ENCODE results near the gene ARTN. TPM values are rescaled to one million over a fixed set of nuclear protein-coding genes. Genes with fewer than 3 reads are reported as not detected.
A peak's percentile ranks its signal among the peaks of the same experiment; 100 is the strongest.

The ARTN gene
- total RNA-seq, 1 experiment from 2014 or later = not detected

DNA sequence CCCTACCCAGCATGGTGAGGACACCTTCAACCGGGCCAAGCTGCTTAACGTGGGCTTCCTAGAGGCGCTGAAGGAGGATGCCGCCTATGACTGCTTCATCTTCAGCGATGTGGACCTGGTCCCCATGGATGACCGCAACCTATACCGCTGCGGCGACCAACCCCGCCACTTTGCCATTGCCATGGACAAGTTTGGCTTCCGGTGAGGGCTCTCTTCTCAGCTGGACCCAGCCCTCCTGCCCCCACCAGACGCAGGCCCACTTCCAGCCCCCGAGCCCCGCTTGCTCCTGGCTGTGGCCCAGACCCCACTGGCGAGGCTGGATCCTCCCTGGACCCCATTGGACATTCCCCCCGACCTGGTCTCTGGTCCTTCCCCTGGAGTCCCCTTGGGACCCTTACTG is 51.3 kb downstream of the ARTN start:
- H3K27me3 ChIP-seq (replicated peaks; ENCODE audit: control insufficient read depth, insufficient read depth, low read length) = no peaks in the 10 kb centered on the region
- H3K4me1 Mint-ChIP-seq (ENCODE audit: low read depth, unreplicated experiment) = peaks cover 30% of the 10 kb centered on the region
- peaks cover 20% of the 10 kb centered on the region for H3K36me3 Mint-ChIP-seq (ENCODE audit: insufficient read depth, unreplicated experiment)
- DNase-seq = no peak
- ChIA-PET POLR2A (no interaction called here), CTCF (no interaction called here)
- no peak overlapping the region for H3K4me3 ChIP-seq (ENCODE audit: low read depth, low read length)
- intact Hi-C loops (cut with micrococcal nuclease; ENCODE audit: unreplicated experiment) = no loop called here
- TF ChIP-seq, protein P1, sequence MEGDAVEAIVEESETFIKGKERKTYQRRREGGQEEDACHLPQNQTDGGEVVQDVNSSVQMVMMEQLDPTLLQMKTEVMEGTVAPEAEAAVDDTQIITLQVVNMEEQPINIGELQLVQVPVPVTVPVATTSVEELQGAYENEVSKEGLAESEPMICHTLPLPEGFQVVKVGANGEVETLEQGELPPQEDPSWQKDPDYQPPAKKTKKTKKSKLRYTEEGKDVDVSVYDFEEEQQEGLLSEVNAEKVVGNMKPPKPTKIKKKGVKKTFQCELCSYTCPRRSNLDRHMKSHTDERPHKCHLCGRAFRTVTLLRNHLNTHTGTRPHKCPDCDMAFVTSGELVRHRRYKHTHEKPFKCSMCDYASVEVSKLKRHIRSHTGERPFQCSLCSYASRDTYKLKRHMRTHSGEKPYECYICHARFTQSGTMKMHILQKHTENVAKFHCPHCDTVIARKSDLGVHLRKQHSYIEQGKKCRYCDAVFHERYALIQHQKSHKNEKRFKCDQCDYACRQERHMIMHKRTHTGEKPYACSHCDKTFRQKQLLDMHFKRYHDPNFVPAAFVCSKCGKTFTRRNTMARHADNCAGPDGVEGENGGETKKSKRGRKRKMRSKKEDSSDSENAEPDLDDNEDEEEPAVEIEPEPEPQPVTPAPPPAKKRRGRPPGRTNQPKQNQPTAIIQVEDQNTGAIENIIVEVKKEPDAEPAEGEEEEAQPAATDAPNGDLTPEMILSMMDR (IDR thresholded peaks at IDR 0.05; ENCODE audit: insufficient read depth in 1 of 2, low read depth in 1 of 2, low read length in 1 of 2, severe bottlenecking in 1 of 2, unreplicated experiment in 1 of 2) = no peak
- no peak overlapping the region for H3K4me3 Mint-ChIP-seq (ENCODE audit: unreplicated experiment)
- peaks cover 11% of the 10 kb centered on the region for H3K4me1 ChIP-seq
- no TSS peak for BruUV-seq (replicated peaks)
- no peaks in the 10 kb centered on the region for H3K27me3 Mint-ChIP-seq (ENCODE audit: insufficient read depth, unreplicated experiment)
- no peak overlapping the region for H3K27ac Mint-ChIP-seq (ENCODE audit: unreplicated experiment)
- no peaks in the 10 kb centered on the region for H3K9me3 ChIP-seq
- H3K36me3 ChIP-seq (ENCODE audit: control insufficient read depth, insufficient read depth, low read length) = no peaks in the 10 kb centered on the region; the same call in 1 of the 2 replicates
- H3K9me3 Mint-ChIP-seq (ENCODE audit: unreplicated experiment) = no peaks in the 10 kb centered on the region

DNA sequence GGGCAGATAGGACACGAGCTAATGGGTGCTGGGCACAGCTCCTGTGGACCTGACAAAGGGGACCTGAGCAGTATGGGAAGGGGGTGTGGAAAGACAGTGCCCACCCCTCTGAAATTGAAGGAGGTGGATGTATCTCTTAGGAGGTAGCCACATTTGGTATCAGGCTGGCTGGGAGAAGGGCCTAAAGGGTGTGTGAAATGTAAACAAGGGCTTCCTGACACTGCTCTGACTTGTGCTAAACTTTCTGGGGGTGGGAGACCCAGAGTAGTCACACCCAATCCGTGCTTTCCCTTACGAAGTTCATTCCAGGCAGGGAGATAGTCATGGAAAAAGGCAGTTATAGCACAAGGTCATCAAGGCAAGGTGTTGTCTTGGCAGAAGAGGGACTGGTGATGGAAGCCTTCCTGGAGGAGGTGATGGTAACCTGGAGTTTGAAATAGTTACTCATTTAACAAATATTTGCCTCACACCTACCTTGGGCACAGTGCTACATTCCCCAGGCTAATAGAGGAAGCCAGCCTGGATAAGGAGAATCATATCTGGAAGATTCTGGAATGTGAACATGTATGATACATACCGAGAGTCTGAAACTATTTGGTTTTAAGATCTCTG is 52.5 kb downstream of the ARTN start:
- Mint-ChIP-seq H3K27ac (ENCODE audit: unreplicated experiment) (peak overlapping the region; percentile 43), H3K36me3 (ENCODE audit: insufficient read depth, unreplicated experiment) (peaks cover 14% of the 10 kb centered on the region), H3K9me3 (ENCODE audit: unreplicated experiment) (no peaks in the 10 kb centered on the region), H3K4me3 (ENCODE audit: unreplicated experiment) (no peak overlapping the region), H3K4me1 (ENCODE audit: low read depth, unreplicated experiment) (peaks cover 23% of the 10 kb centered on the region), H3K27me3 (ENCODE audit: insufficient read depth, unreplicated experiment) (no peaks in the 10 kb centered on the region)
- no TSS peak for BruUV-seq (replicated peaks)
- Histone ChIP-seq H3K36me3 (ENCODE audit: control insufficient read depth, insufficient read depth, low read length) (no peaks in the 10 kb centered on the region; the same call in 1 of the 2 replicates), H3K4me3 (ENCODE audit: low read depth, low read length) (no peak overlapping the region), H3K9me3 (no peaks in the 10 kb centered on the region), H3K27me3 (replicated peaks; ENCODE audit: control insufficient read depth, insufficient read depth, low read length) (no peaks in the 10 kb centered on the region), H3K4me1 (peaks cover 12% of the 10 kb centered on the region; the same call in 1 of the 2 replicates)
- ChIA-PET POLR2A (no interaction called here), CTCF (no interaction called here)
- TF ChIP-seq, protein P1 (IDR thresholded peaks at IDR 0.05; ENCODE audit: insufficient read depth in 1 of 2, low read depth in 1 of 2, low read length in 1 of 2, severe bottlenecking in 1 of 2, unreplicated experiment in 1 of 2) = no peak
- no peak for DNase-seq
- intact Hi-C loops (cut with micrococcal nuclease; ENCODE audit: unreplicated experiment) = no loop called here

DNA sequence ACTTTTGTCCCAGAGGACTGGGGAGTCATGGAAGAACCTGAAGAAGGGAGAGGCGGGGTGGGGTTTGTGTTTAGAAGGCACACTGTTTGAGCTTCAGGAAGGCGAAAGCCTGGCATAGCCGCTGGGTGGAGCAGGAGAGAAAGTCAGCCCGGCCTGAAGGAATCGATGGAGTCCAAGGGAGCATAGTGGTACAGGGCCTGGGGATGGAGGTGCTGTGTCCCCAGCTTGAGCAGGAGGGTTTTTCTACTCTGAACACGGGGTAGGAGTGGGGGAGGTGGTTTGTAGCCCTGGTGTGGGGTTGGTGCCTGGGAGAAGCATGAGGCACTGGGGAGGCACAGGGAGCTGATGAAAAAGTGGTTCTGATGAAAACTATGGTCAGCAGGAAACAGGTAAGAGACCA is 53.1 kb downstream of the ARTN start:
- no peaks in the 10 kb centered on the region for H3K27me3 ChIP-seq (replicated peaks; ENCODE audit: control insufficient read depth, insufficient read depth, low read length)
- POLR2A ChIA-PET = no interaction called here
- Mint-ChIP-seq H3K27me3 (ENCODE audit: insufficient read depth, unreplicated experiment) (no peaks in the 10 kb centered on the region), H3K4me1 (ENCODE audit: low read depth, unreplicated experiment) (peaks cover 23% of the 10 kb centered on the region), H3K27ac (ENCODE audit: unreplicated experiment) (peak overlapping the region; percentile 43), H3K36me3 (ENCODE audit: insufficient read depth, unreplicated experiment) (peaks cover 19% of the 10 kb centered on the region), H3K9me3 (ENCODE audit: unreplicated experiment) (no peaks in the 10 kb centered on the region), H3K4me3 (ENCODE audit: unreplicated experiment) (no peak overlapping the region)
- H3K4me3 ChIP-seq (ENCODE audit: low read depth, low read length) = no peak overlapping the region
- BruUV-seq (replicated peaks) = no TSS peak
- DNase-seq = no peak
- peaks cover 13% of the 10 kb centered on the region; the same call in 1 of the 2 replicates for H3K4me1 ChIP-seq
- CTCF ChIA-PET = no interaction called here
- H3K9me3 ChIP-seq = no peaks in the 10 kb centered on the region
- TF ChIP-seq, protein P1 (IDR thresholded peaks at IDR 0.05; ENCODE audit: insufficient read depth in 1 of 2, low read depth in 1 of 2, low read length in 1 of 2, severe bottlenecking in 1 of 2, unreplicated experiment in 1 of 2) = no peak
- H3K36me3 ChIP-seq (ENCODE audit: control insufficient read depth, insufficient read depth, low read length) = no peaks in the 10 kb centered on the region; the same call in 1 of the 2 replicates
- intact Hi-C loops (cut with micrococcal nuclease; ENCODE audit: unreplicated experiment) = no loop called here

Other genes starting within 250 kb of the ARTN start
- gene ST3GAL3, start 226.3 kb upstream of the ARTN start, total RNA-seq (2022) = 5.4 and 5.6 TPM in 2 replicates
- 14.1 and 15.9 TPM in 2 replicates for gene IPO13, start 13.1 kb downstream of the ARTN start, total RNA-seq (2022)
- gene DPH2, start 36.2 kb downstream of the ARTN start, total RNA-seq (2022) = 29.0 and 29.5 TPM in 2 replicates
- 89.9 and 91.2 TPM in 2 replicates for gene ATP6V0B, start 41.2 kb downstream of the ARTN start, total RNA-seq (2022)
- 28.6 and 31.5 TPM in 2 replicates for gene B4GALT2, start 45.4 kb downstream of the ARTN start, total RNA-seq (2022)
- gene CCDC24, start 57.8 kb downstream of the ARTN start, total RNA-seq (2022) = 5.1 and 5.2 TPM in 2 replicates
- gene SLC6A9, start 97.7 kb downstream of the ARTN start, total RNA-seq (2022) = 35.9 and 45.0 TPM in 2 replicates
- not detected in 2 replicates for gene KLF17, start 185.0 kb downstream of the ARTN start, total RNA-seq (2022)
- not detected in 2 replicates for gene KLF18, start 207.8 kb downstream of the ARTN start, total RNA-seq (2022)